ENCODE results near the gene LRP10.

DNA sequence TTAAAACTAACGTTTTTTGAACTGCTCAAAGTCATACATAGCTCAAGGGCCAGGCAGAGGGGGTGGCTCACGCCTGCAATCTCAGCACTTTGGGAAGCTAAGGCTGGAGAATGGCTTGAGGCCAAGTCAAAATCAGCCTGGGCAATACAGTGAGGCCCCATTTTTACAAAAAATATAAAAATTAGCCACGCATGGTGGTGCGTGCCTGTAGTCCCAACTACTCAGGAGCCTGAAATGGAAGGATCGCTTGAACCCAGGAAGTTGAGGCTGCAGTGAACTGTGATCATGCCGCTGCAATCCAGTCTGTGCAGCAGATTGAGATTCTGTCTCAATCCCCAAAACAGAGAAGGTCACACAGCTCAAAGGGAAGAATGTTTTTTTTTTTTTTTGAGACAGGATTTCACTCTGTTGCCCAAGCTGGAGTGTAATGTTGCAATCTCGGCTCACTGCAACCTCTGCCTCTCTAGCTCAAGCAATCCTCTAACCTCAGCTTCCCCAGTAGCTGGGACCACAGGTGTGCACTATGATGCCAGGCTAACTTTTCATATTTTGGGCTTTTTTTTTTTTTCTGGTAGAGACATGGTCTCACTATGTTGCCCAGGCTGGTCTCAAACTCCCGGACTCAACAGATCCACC is 44.5 kb downstream of the LRP10 start:
- TF ChIP-seq, protein P1, sequence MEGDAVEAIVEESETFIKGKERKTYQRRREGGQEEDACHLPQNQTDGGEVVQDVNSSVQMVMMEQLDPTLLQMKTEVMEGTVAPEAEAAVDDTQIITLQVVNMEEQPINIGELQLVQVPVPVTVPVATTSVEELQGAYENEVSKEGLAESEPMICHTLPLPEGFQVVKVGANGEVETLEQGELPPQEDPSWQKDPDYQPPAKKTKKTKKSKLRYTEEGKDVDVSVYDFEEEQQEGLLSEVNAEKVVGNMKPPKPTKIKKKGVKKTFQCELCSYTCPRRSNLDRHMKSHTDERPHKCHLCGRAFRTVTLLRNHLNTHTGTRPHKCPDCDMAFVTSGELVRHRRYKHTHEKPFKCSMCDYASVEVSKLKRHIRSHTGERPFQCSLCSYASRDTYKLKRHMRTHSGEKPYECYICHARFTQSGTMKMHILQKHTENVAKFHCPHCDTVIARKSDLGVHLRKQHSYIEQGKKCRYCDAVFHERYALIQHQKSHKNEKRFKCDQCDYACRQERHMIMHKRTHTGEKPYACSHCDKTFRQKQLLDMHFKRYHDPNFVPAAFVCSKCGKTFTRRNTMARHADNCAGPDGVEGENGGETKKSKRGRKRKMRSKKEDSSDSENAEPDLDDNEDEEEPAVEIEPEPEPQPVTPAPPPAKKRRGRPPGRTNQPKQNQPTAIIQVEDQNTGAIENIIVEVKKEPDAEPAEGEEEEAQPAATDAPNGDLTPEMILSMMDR (IDR thresholded peaks at IDR 0.05): no peak
- no peak for TF ChIP-seq POLR2A (IDR thresholded peaks at IDR 0.05)
